ENCODE results near the gene VSTM2L. TPM values are rescaled to one million over a fixed set of nuclear protein-coding genes. Genes with fewer than 3 reads are reported as not detected.

The VSTM2L gene
- total RNA-seq, 1 donor from 2014 or later: 1.6 TPM

GRCh38 chr20:37932074-37932473 lies 29.1 kb downstream of the VSTM2L start:
- intact Hi-C loops (cut with DNase I): no loop called here
- ATAC-seq (no peak), DNase-seq (ENCODE audit: low spot score) (no peak)

- no peak for ATAC-seq
- DNase-seq (ENCODE audit: low spot score): no peak
- intact Hi-C loops (cut with DNase I): no loop called here
Measured at GRCh38 chr20:37932919-37933318, 30.0 kb downstream of the VSTM2L start.

DNA sequence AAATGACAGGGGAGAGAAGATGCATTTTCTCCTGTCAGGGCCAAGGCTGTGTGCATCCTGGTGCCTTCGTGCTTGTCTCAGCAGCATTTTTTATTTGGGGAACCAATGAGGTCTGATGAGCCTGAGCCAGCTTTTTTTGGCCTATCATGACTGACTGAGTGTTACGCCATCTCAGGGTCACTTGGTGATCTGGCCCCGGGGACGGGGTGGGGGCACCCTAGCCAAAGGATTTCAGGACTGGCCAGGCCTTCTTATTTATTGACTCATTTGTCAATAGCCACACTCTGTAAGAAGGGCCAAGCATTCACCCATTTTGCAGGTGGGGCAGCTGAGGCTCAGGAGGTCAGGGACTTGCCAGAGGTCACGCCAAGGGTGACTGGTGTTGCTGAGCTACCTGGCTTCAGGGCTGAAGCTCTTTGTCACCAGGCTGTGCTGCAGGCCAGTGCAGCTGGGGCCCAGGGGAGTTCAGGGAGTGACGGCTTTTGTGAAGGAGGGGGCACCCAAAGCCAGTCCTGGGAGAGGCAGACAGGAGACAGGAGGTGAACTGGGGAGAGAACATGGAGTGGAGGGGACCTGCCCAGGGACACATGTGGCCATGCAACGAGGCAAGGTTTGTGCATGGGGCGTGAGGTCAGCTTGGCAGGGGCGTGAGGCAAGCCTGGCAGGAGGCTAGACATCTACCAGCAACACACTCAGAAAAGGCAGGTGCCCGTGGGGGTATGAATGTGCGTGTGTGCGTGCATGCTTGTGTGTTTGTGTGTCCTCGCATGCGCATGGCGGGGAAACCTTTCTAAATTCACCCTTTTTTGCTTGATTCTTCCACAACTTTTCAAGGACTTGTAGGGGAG lies 31.1 kb downstream of the VSTM2L start:
- intact Hi-C loops (cut with DNase I): no loop called here
- no peak for DNase-seq (ENCODE audit: low spot score)
- ATAC-seq: no peak

GRCh38 chr20:37934634-37935375 lies 31.9 kb downstream of the VSTM2L start:
- no peak for DNase-seq (ENCODE audit: low spot score)
- no peak for ATAC-seq
- intact Hi-C loops (cut with DNase I): no loop called here

DNA sequence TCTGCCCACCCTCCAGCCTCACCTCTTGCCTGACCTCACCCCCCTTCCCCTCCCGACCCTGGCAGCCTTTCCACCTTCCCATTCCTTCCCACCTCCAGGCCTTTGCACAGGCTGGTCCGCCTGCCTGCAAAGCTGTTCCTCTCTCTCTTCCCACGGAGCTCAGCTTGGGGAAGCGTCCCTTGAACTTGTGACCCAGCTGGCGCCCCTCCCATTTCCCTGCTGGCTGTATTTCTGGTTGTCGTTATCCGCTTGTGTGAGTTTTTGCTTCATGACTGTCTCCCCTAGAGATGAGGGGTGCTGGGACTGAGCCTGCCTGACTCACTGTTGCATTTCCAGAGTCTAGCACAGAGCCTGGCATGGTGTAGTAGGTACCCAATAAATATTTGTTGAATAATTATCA lies 32.5 kb downstream of the VSTM2L start:
- DNase-seq (ENCODE audit: low spot score): no peak
- intact Hi-C loops (cut with DNase I): no loop called here
- ATAC-seq: no peak

DNA sequence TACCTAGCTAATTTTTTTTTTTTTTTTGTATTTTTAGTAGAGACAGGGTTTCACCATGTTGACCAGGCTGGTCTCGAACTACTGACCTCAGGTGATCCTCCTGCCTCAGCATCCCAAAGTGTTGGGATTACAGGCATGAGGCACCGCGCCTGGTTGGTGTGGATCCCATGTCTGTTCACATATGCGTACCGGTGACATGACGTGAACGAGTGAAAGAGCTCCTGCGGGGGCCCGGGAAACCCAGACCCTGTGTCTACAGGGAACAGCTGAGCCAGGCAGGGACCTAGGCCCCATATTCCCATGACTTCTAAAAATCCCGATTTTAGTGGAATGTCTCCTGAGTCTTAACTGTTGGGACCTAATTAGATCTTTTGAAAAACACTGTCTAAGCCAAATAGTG lies 33.1 kb downstream of the VSTM2L start:
- DNase-seq (ENCODE audit: low spot score): no peak
- ATAC-seq: no peak
- intact Hi-C loops (cut with DNase I): no loop called here

GRCh38 chr20:37936451-37936850 lies 33.5 kb downstream of the VSTM2L start:
- intact Hi-C loops (cut with DNase I): no loop called here
- DNase-seq (ENCODE audit: low spot score): no peak
- no peak for ATAC-seq

- DNase-seq (ENCODE audit: low spot score): no peak
Measured at GRCh38 chr20:37937686-37938085, 34.8 kb downstream of the VSTM2L start.

GRCh38 chr20:37938181-37938750 lies 35.3 kb downstream of the VSTM2L start:
- DNase-seq (ENCODE audit: low spot score): no peak
- ATAC-seq: no peak
- intact Hi-C loops (cut with DNase I): no loop called here

More at GRCh38 chr20:37937686-37938085, 34.8 kb downstream of the VSTM2L start:
- intact Hi-C loops (cut with DNase I): no loop called here
- ATAC-seq: no peak

DNA sequence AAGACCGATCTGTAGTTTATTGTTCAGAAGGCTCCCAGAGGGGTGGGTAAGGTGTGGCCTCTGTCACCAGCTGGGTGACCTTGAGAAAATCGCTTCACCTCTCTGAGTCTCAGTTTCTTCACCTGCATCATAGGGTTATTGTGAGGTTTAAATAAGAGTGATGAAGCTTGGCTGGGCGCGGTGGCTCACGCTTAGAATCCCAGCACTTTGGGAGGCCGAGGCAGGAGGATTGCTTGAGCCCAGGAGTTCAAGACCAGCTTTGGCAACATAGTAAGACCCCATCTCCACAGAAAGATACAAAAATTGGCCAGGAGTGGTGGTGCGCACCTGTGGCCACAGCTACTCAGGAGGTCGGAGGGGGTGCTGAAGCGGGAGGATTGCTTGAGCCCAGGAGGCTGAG lies 36.0 kb downstream of the VSTM2L start:
- intact Hi-C loops (cut with DNase I): no loop called here
- DNase-seq (ENCODE audit: low spot score) (no peak), ATAC-seq (no peak)

- DNase-seq (ENCODE audit: low spot score) (no peak), ATAC-seq (no peak)
- intact Hi-C loops (cut with DNase I): no loop called here
Measured at GRCh38 chr20:37939701-37940560, 37.0 kb downstream of the VSTM2L start.

DNA sequence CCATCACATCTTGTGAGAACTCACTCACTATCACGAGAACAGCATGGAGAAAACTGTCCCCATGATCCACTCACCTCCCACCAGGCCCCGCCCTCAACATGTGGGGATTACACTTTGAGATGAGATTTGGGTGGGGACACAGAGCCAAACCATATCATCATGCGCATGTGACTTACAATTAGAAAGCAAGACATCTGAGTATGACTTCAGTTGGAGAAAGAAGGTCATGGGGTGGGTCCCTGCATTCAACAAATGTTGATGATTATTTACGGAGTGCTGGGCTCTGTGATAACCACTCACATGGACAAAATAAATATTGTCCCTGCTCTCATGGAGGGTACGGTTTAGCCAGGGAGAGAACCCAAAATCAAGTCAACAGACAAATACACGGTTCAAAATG lies 37.9 kb downstream of the VSTM2L start:
- intact Hi-C loops (cut with DNase I): no loop called here
- no peak for ATAC-seq
- DNase-seq (ENCODE audit: low spot score): no peak

DNA sequence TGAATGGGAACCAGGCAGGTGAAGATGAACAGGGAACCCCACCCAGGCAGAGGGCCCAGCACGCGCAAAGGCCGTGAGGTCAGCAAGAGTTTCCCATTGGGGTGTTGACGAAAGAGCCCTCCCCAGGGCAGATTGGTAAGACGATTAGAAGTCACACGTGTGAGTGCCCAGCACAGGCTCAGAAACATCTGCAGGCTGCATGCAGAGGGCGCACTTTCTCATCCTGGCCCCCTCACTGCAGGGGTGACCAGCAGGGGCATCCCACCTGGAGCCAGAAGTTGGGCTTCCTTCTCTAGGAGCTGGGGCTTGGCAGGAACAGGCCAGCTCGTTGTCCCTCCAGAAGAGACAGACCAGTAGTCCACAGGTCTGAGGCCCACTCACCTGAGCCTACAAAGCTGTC lies 38.4 kb downstream of the VSTM2L start:
- ATAC-seq (no peak), DNase-seq (ENCODE audit: low spot score) (no peak)
- intact Hi-C loops (cut with DNase I): no loop called here

GRCh38 chr20:37941992-37942391 lies 39.1 kb downstream of the VSTM2L start:
- DNase-seq (ENCODE audit: low spot score) (no peak), ATAC-seq (no peak)
- intact Hi-C loops (cut with DNase I): no loop called here

- intact Hi-C loops (cut with DNase I): no loop called here
- DNase-seq (ENCODE audit: low spot score): no peak
- no peak for ATAC-seq
Measured at GRCh38 chr20:37943033-37943432, 40.1 kb downstream of the VSTM2L start.

DNA sequence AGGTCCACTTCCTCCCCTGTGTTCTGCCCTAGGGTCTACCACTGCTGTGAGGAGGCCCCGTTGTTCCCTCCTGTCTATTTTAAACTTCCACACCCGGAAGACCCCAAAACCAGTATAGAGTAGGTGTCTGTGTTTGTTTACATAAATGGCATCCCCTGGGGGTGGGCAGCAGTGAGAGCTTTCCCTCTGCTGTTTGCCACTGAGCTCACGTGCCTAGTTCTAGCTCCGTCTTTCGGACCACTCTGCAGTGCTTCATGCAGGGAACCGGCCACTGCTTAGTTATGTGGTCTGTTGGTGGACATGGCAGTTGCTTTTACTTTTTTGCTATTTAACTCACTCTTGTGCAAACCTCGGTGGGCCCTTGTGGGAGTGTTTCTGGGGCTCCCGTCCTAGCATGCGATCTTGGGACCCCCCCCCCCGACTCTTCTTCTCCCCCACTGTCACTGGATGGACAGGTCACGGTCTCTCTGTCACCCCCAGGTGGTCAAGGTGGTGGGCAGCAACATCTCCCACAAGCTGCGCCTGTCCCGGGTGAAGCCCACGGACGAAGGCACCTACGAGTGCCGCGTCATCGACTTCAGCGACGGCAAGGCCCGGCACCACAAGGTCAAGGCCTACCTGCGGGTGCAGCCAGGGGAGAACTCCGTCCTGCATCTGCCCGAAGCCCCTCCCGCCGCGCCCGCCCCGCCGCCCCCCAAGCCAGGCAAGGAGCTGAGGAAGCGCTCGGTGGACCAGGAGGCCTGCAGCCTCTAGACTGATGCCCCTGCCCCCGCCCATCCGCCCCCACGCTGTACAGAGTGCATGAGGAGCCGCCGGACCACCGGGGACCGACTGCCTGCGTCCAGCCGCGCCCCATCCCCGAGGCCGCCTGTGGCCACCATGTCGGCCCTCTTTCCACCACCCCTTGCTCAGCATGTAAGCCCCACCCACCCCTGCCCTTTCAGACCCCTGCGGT lies 40.9 kb downstream of the VSTM2L start:
- intact Hi-C loops (cut with DNase I): no loop called here

DNA sequence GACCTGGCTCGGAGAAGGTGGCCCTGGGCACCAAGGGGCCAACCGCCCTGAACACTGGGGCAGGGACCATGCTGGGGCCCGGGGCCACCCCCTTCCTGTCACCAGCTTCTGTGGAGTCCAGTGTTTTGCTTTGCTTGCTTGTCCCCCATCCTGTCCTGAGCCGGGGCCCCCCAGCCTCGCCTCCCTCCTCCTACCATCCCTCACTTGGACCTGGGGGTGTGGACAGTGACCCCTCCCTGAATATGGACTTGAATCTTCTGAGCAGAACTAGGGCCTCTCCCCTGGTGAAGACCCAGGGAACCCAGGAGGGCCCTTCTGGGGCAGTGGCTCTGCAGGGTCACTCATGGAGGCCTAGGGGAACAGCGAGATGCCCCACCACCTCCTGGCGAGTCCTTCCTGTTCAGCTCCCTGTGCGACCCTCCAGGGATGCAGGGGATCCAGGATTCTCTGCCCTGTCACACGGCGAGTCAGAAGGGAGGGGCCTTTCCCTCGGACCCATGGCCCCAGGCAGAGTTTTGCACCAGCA lies 41.6 kb downstream of the VSTM2L start:
- ATAC-seq (no peak), DNase-seq (ENCODE audit: low spot score) (no peak)
- intact Hi-C loops (cut with DNase I): no loop called here

More for the DNA sequence above, 40.9 kb downstream of the VSTM2L start:
- DNase-seq (ENCODE audit: low spot score) (no peak), ATAC-seq (no peak)

DNA sequence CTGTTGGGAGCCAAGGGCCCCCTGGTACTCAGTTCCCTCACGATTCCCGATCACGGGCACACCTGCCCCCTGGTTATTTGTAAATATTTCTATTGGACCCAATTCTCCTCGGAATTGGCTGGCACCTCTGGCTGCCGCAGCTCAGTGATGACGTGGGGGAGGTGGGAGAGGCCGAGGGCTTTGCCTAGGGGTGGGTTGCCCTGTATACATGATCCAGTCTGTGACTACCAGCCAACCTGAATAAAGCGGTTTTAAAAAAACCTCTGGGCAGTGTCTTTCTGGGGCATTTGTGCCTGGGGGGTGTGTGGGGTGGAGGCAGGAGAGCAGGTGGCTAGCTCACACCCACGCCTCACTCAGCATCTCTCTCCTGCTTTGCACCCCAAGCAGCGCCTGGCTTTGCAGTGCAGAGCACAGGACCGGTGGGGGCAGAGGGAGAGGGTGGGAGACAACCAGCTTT lies 42.2 kb downstream of the VSTM2L start:
- ATAC-seq (no peak), DNase-seq (ENCODE audit: low spot score) (no peak)
- intact Hi-C loops (cut with DNase I): no loop called here
